Erythroblast (primary cell): ENCODE measurements around the gene KDM1B.

ENCODE experiments used
- GATA1 ChIP-seq: IDR thresholded peaks from 2 replicates; pipeline ENCODE4 v1.6.1; 2011; ENCODE audit warnings: low read depth, mild to moderate bottlenecking, control low read depth, low read length, moderate library complexity
- POLR2A ChIP-seq: IDR thresholded peaks from 2 replicates; pipeline ENCODE4 v1.6.1; 2011; ENCODE audit warnings: mild to moderate bottlenecking, low read length

GRCh38 chr6:18155864-18156421, 721 bp downstream of the KDM1B start:
- TF ChIP-seq POLR2A (no peak), GATA1 (no peak)
